Hepatocyte (in vitro differentiated cells): ENCODE results near the gene MOV10.

ENCODE experiments used
- CTCF ChIP-seq: fragments of 200-600 bp; sonication (generic); IDR thresholded peaks from 2 replicates; pipeline ENCODE4 v1.5.1; 2016; ENCODE audit warnings: antibody characterized with exemption, mild to moderate bottlenecking; ENCODE audit not compliant: poor library complexity
- EZH2 ChIP-seq: fragments of 200-600 bp; sonication (generic); IDR thresholded peaks from 2 replicates; pipeline ENCODE4 v1.6.1; 2016; ENCODE audit warnings: antibody characterized with exemption, mild to moderate bottlenecking, borderline replicate concordance
- EZH2phosphoT487 ChIP-seq: fragments of 200-600 bp; sonication (generic); IDR thresholded peaks from one replicate; pipeline ENCODE4 v1.6.1; 2018; ENCODE audit warnings: antibody characterized with exemption, mild to moderate bottlenecking, low read depth, moderate library complexity; ENCODE audit not compliant: unreplicated experiment, severe bottlenecking

GRCh38 chr1:112689196-112689841, 14.9 kb downstream of the MOV10 start:
- TF ChIP-seq EZH2phosphoT487 (no peak), CTCF (no peak), EZH2 (no peak)
